ENCODE results near the gene OXER1.
"Not testable (repeated sequence)": the region's sequence is repeated elsewhere in the genome, so short reads cannot be mapped to it uniquely, and the experiment has no call there.

Gene OXER1

GRCh38 chr2:42744545-42745082 lies 19.3 kb downstream of the OXER1 start:
- no peak for DNase-seq

GRCh38 chr2:42743659-42743990 lies 20.3 kb downstream of the OXER1 start:
- no peak for DNase-seq

- DNase-seq: no peak
These were observed 20.9 kb downstream of the OXER1 start for GRCh38 chr2:42742740-42743658.

- DNase-seq: no peak
These were observed 22.8 kb downstream of the OXER1 start for GRCh38 chr2:42741140-42741539.

GRCh38 chr2:42736598-42737322 lies 27.2 kb downstream of the OXER1 start:
- no peak for DNase-seq

- DNase-seq: no peak
These were observed 30.1 kb downstream of the OXER1 start for GRCh38 chr2:42733852-42734251.

- not testable (repeated sequence) for DNase-seq
These were observed 32.6 kb downstream of the OXER1 start for GRCh38 chr2:42731316-42731715.

GRCh38 chr2:42726680-42727079 lies 37.3 kb downstream of the OXER1 start:
- no peak for DNase-seq

GRCh38 chr2:42725657-42726056 lies 38.3 kb downstream of the OXER1 start:
- no peak for DNase-seq

- DNase-seq: no peak
These were observed 39.0 kb downstream of the OXER1 start for GRCh38 chr2:42724886-42725285.

GRCh38 chr2:42723465-42723864 lies 40.5 kb downstream of the OXER1 start:
- DNase-seq: no peak

- DNase-seq: no peak
These were observed 41.4 kb downstream of the OXER1 start for GRCh38 chr2:42722320-42723190.

GRCh38 chr2:42721898-42722297 lies 42.0 kb downstream of the OXER1 start:
- DNase-seq: no peak

- DNase-seq: no peak
These were observed 49.2 kb downstream of the OXER1 start for GRCh38 chr2:42714686-42715085.

GRCh38 chr2:42713920-42714319 lies 50.0 kb downstream of the OXER1 start:
- no peak for DNase-seq

GRCh38 chr2:42712934-42713333 lies 51.0 kb downstream of the OXER1 start:
- DNase-seq: no peak
